ENCODE measurements around the gene GPLD1. TPM values are rescaled to one million over a fixed set of nuclear protein-coding genes. Genes with fewer than 3 reads are reported as not detected.

Gene GPLD1
- total and polyA plus RNA-seq, 2 experiments from 2014 or later: 2.8 to 5.0 TPM

DNA sequence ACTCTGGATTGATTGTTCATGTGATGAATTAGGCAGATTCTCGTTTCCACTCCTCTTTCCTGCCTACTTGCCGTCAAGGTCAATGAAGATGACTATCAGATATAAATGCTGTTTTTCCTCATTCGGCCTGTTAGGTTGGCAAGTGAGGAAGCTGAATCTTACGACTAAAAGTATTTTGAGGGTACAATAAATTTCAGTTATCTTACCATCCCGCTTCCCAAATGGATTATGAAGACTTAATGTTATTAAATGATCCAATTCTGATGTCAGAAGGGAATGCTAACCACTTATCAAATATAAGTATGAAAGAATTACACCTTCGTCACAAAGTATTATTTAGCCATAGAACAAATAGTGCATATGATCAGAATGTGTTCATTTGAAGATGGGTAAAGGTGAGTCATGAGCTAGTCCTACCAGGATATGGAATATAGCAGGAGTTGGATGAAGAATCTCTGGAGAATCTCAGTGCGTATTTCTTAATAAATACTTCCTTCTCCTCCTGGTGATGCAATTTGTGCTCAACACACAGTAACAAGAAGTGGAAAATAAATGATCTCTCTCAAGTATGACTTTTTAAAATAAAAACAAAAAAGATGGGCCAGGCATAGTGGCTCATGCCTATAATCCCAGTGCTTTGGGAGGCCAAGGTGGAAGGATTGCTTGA is 4.6 kb downstream of the GPLD1 start:
- no peaks in the 10 kb centered on the region for H3K4me1 ChIP-seq (ENCODE audit: insufficient read depth)
- no peaks in the 10 kb centered on the region for H4K20me1 ChIP-seq (ENCODE audit: insufficient read depth, poor library complexity, severe bottlenecking)
- TF ChIP-seq, protein P1, sequence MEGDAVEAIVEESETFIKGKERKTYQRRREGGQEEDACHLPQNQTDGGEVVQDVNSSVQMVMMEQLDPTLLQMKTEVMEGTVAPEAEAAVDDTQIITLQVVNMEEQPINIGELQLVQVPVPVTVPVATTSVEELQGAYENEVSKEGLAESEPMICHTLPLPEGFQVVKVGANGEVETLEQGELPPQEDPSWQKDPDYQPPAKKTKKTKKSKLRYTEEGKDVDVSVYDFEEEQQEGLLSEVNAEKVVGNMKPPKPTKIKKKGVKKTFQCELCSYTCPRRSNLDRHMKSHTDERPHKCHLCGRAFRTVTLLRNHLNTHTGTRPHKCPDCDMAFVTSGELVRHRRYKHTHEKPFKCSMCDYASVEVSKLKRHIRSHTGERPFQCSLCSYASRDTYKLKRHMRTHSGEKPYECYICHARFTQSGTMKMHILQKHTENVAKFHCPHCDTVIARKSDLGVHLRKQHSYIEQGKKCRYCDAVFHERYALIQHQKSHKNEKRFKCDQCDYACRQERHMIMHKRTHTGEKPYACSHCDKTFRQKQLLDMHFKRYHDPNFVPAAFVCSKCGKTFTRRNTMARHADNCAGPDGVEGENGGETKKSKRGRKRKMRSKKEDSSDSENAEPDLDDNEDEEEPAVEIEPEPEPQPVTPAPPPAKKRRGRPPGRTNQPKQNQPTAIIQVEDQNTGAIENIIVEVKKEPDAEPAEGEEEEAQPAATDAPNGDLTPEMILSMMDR (IDR thresholded peaks at IDR 0.05; ENCODE audit: poor library complexity): no peak
- TF ChIP-seq EZH2phosphoT487 (IDR thresholded peaks at IDR 0.05; ENCODE audit: low read depth, severe bottlenecking, unreplicated experiment) (no peak), EZH2 (IDR thresholded peaks at IDR 0.05; ENCODE audit: borderline replicate concordance) (no peak)
- DNase-seq (ENCODE audit: low spot score): no peak
- H3K4me3 ChIP-seq: no peak overlapping the region
- no peaks in the 10 kb centered on the region for H3K79me2 ChIP-seq
- no peaks in the 10 kb centered on the region for H3K27me3 ChIP-seq
- no peaks in the 10 kb centered on the region for H3K9me2 ChIP-seq (replicated peaks; ENCODE audit: insufficient read depth)
- 93% methylated on average over 7 of the region's 7 CpGs for WGBS (ENCODE audit: low lambda C conversion rate, missing lambda C conversion rate)
- no peaks in the 10 kb centered on the region for H3K9me3 ChIP-seq (ENCODE audit: low read depth)
- H3K4me2 ChIP-seq: no peak overlapping the region
- H3K36me3 ChIP-seq (replicated peaks; ENCODE audit: insufficient read depth, low read depth): no peaks in the 10 kb centered on the region
- H2AFZ ChIP-seq: no peak overlapping the region
- H3K27ac ChIP-seq: no peak overlapping the region

DNA sequence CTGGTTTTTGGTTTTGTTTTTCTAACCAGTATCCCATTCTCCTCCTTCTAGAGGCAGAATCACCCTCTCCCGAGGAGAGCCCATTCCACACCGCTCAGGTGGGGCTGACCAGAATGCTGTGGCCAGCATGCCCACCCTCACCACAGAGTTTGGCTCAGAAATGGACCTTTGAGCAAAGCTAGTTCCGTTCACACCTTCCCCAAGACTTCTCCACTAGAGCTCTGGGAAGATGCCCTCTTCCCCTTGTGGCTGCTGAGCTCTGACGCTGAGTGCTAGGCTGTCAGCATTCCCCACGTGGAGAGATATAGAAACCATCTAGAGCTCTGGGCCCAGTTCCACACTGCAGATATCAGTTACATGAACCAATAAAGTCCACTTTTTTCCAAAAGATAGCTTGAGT is 7.9 kb downstream of the GPLD1 start:
- no peak overlapping the region for H2AFZ ChIP-seq
- no peak overlapping the region for H3K4me3 ChIP-seq
- H3K27ac ChIP-seq: no peak overlapping the region
- H3K4me2 ChIP-seq: no peak overlapping the region
- DNase-seq (ENCODE audit: low spot score): no peak
- H3K27me3 ChIP-seq: no peaks in the 10 kb centered on the region
- TF ChIP-seq EZH2phosphoT487 (IDR thresholded peaks at IDR 0.05; ENCODE audit: low read depth, severe bottlenecking, unreplicated experiment) (no peak), EZH2 (IDR thresholded peaks at IDR 0.05; ENCODE audit: borderline replicate concordance) (no peak)
- TF ChIP-seq, protein P1 (IDR thresholded peaks at IDR 0.05; ENCODE audit: poor library complexity): no peak
- 87% methylated on average over 5 of the region's 5 CpGs for WGBS (ENCODE audit: low lambda C conversion rate, missing lambda C conversion rate)
- no peaks in the 10 kb centered on the region for H4K20me1 ChIP-seq (ENCODE audit: insufficient read depth, poor library complexity, severe bottlenecking)
- no peaks in the 10 kb centered on the region for H3K79me2 ChIP-seq
- no peaks in the 10 kb centered on the region for H3K4me1 ChIP-seq (ENCODE audit: insufficient read depth)
- H3K9me2 ChIP-seq (replicated peaks; ENCODE audit: insufficient read depth): no peaks in the 10 kb centered on the region
- H3K36me3 ChIP-seq (replicated peaks; ENCODE audit: insufficient read depth, low read depth): no peaks in the 10 kb centered on the region
- no peaks in the 10 kb centered on the region for H3K9me3 ChIP-seq (ENCODE audit: low read depth)

DNA sequence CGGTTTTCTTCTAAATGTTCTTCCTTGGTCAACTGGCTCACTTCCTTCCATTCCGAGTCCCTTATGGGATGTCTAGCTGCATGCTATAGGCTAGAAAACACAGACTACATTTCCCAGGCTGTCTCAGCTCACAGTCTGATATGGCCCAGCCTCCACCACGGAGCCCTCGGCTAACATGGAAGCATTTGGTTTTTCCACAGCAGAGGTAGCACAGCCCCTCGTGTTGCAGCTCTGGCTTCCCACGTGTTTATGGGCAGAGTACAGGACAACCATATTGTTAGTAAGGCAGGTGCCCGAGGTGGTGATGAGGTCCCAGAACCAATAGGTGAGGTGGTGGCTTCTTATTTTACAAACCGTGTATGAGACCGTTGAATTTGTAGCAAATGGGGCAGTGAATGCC is 8.7 kb downstream of the GPLD1 start:
- H3K27me3 ChIP-seq: no peaks in the 10 kb centered on the region
- no peaks in the 10 kb centered on the region for H4K20me1 ChIP-seq (ENCODE audit: insufficient read depth, poor library complexity, severe bottlenecking)
- no peak overlapping the region for H3K4me2 ChIP-seq
- no peak overlapping the region for H2AFZ ChIP-seq
- no peaks in the 10 kb centered on the region for H3K9me2 ChIP-seq (replicated peaks; ENCODE audit: insufficient read depth)
- TF ChIP-seq, protein P1 (IDR thresholded peaks at IDR 0.05; ENCODE audit: poor library complexity): no peak
- TF ChIP-seq EZH2 (IDR thresholded peaks at IDR 0.05; ENCODE audit: borderline replicate concordance) (no peak), EZH2phosphoT487 (IDR thresholded peaks at IDR 0.05; ENCODE audit: low read depth, severe bottlenecking, unreplicated experiment) (no peak)
- H3K4me1 ChIP-seq (ENCODE audit: insufficient read depth): no peaks in the 10 kb centered on the region
- no peaks in the 10 kb centered on the region for H3K36me3 ChIP-seq (replicated peaks; ENCODE audit: insufficient read depth, low read depth)
- no peaks in the 10 kb centered on the region for H3K79me2 ChIP-seq
- WGBS (ENCODE audit: low lambda C conversion rate, missing lambda C conversion rate): 93% methylated on average over 9 of the region's 9 CpGs
- no peak overlapping the region for H3K27ac ChIP-seq
- no peaks in the 10 kb centered on the region for H3K9me3 ChIP-seq (ENCODE audit: low read depth)
- H3K4me3 ChIP-seq: no peak overlapping the region
- no peak for DNase-seq (ENCODE audit: low spot score)
